Karpas-422 (cell line): ENCODE measurements around the gene PLPPR1. TPM values are rescaled to one million over a fixed set of nuclear protein-coding genes. Genes with fewer than 3 reads are reported as not detected.
"Not testable (repeated sequence)": the region's sequence is repeated elsewhere in the genome, so short reads cannot be mapped to it uniquely, and the experiment has no call there.

Experiments used
- DNase-seq: peaks from one replicate; pipeline ENCODE4 v3.0.0-alpha.2; 2015
- H2AFZ ChIP-seq: fragments of 200-600 bp; sonication (generic); 2 replicates; pipeline ENCODE4 v1.6.1; 2014; ENCODE audit warnings: antibody characterized with exemption, low read length, mixed read lengths
- H3K27ac ChIP-seq: fragments of 200-600 bp; sonication (generic); 2 replicates; pipeline ENCODE4 v1.5.1; 2014; ENCODE audit warnings: mild to moderate bottlenecking, low read length, moderate library complexity
- H3K27me3 ChIP-seq: fragments of 200-600 bp; sonication (generic); 2 replicates; pipeline ENCODE4 v1.6.1; 2014; ENCODE audit warnings: low read length, mixed read lengths
- H3K36me3 ChIP-seq: fragments of 200-600 bp; sonication (generic); 2 replicates; pipeline ENCODE4 v1.6.1; 2014; ENCODE audit warnings: low read length, mixed read lengths; ENCODE audit not compliant: insufficient read depth
- H3K4me1 ChIP-seq: fragments of 200-600 bp; sonication (generic); 2 replicates; pipeline ENCODE4 v1.6.1; 2014; ENCODE audit warnings: mild to moderate bottlenecking, low read length, mixed read lengths
- H3K4me2 ChIP-seq: fragments of 200-600 bp; sonication (generic); 2 replicates; pipeline ENCODE4 v1.6.1; 2014; ENCODE audit warnings: low read length, low read depth, mild to moderate bottlenecking; ENCODE audit not compliant: poor library complexity, severe bottlenecking
- H3K4me3 ChIP-seq: fragments of 200-600 bp; sonication (generic); 2 replicates; pipeline ENCODE4 v1.5.1; 2014; ENCODE audit warnings: mild to moderate bottlenecking, antibody characterized with exemption, low read length, mixed read lengths
- H3K79me2 ChIP-seq: fragments of 200-600 bp; sonication (generic); 2 replicates; pipeline ENCODE4 v1.6.1; 2014; ENCODE audit warnings: mild to moderate bottlenecking, low read length, mixed read lengths
- H3K9ac ChIP-seq: fragments of 200-600 bp; sonication (generic); 2 replicates; pipeline ENCODE4 v1.6.0; 2014; ENCODE audit warnings: low read length
- H3K9me2 ChIP-seq: fragments of 200-600 bp; sonication (generic), shearing (Covaris generic); replicated peaks from 2 replicates; pipeline ENCODE4 v1.6.0; 2014; ENCODE audit warnings: mild to moderate bottlenecking, low read length, moderate library complexity; ENCODE audit not compliant: insufficient read depth
- H3K9me3 ChIP-seq: fragments of 300-700, 200-600 bp; sonication (generic); 2 replicates; pipeline ENCODE4 v1.6.1; 2014; ENCODE audit warnings: low read length, mixed read lengths
- H4K20me1 ChIP-seq: fragments of 200-600 bp; sonication (generic); 2 replicates; pipeline ENCODE4 v1.6.1; 2014; ENCODE audit warnings: mild to moderate bottlenecking, antibody characterized with exemption, low read length, low read depth; ENCODE audit not compliant: insufficient read depth
- total RNA-seq: library from RNA; depleted of rRNA; stranded (reverse); fragments of >200 nt; shearing (Covaris generic); gene quantifications from 2 replicates; pipeline ENCODE4 v1.2.3, GENCODE V29; 2014; ENCODE audit warnings: low replicate concordance

The PLPPR1 gene
- total RNA-seq, 1 experiment from 2014 or later: not detected

DNA sequence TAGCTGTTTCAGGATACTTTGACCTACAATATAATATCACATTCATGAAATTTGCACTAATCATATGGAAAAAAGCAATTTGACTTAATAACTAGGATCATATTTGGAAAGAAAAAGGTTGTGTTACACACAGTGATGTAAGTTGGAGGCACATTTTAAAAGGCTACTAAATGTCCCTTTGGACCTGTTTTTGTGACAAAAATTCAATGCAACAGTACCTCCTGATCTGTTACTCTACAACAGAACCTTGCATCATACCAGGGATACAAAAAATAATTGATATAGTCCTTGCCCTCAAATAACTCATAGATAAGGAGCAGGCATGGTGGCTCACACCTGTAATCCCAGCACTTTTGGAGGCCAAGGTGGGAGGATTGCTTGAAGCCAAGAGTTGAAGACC, 289.2 kb downstream of the PLPPR1 start:
- Histone ChIP-seq H3K27me3 (no peaks in the 10 kb centered on the region), H3K4me3 (no peak overlapping the region), H3K27ac (no peak overlapping the region), H3K36me3 (no peaks in the 10 kb centered on the region), H4K20me1 (no peaks in the 10 kb centered on the region), H2AFZ (no peak overlapping the region), H3K4me2 (no peak overlapping the region), H3K4me1 (no peaks in the 10 kb centered on the region), H3K9me2 (no peaks in the 10 kb centered on the region), H3K79me2 (no peaks in the 10 kb centered on the region), H3K9ac (no peak overlapping the region), H3K9me3 (no peaks in the 10 kb centered on the region)
- DNase-seq: no peak

DNA sequence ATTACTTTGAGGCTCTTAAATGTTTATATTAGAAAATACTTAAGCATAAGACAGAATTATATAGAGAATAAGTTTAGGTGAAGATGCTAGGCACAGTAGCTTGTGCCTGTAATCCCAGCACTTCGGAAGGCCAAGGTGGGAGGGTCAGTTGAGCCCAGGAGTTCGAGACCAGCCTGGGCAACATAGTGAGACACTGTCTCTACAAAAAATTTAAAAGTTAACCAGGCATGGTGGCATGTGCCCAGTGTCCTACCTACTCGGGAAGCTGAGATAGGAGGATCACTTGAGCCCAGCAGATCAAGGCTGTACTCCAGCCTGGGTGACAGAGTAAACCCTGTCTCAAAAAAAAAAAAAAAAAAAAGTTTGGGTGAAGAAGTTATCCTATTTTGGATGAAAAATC, 294.6 kb downstream of the PLPPR1 start:
- Histone ChIP-seq H3K27me3 (no peaks in the 10 kb centered on the region), H3K36me3 (no peaks in the 10 kb centered on the region), H3K4me3 (no peak overlapping the region), H2AFZ (no peak overlapping the region), H3K79me2 (no peaks in the 10 kb centered on the region), H3K4me1 (no peaks in the 10 kb centered on the region), H3K9ac (no peak overlapping the region), H3K27ac (no peak overlapping the region), H3K4me2 (no peak overlapping the region), H4K20me1 (no peaks in the 10 kb centered on the region), H3K9me2 (no peaks in the 10 kb centered on the region), H3K9me3 (no peaks in the 10 kb centered on the region)
- DNase-seq: no peak

DNA sequence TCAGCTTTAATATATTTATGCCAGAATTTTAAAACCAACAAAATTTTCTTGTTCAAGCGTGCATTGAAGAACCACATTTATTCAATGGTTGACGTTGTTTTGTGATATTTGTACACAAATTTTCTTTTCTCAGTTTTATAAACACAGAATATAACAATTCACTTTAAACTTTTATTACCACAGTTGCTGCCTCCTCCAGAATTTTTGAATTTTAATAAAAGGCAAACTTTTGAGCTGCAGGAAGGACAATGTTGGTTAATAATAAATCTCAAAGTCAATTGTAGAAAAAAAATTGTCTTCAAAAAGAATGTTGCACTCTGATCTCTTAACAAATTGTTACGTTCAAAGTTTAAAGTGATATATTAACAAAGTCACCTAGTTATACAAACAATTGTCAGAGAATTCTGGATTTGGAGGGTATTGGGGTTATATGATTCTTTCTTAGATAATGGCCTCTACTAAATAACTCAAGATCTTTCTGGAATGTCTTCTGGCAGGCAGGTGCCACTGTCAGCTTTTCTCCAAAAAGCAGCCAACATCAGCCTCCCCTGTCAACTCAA, 295.8 kb downstream of the PLPPR1 start:
- H2AFZ ChIP-seq: no peak overlapping the region

DNA sequence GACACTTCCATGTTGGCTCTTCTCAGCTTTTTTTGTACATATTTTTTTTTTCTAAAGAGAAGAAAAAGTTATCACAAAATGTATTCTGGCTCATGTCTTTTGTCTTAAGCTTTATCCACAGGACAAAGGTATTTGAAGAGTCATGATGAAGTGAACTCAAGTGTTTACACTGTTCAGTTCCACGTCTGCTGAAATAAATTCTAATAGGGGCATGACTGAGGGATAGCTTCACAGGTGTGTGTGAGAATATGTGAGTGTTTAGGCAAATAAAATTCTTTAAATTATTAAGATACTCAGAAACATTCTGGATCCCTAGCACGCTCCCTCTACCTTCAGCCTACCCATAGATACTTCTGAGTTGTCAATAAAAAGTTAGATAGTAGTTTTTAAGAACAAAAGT, 296.5 kb downstream of the PLPPR1 start:
- Histone ChIP-seq H3K9me2 (no peaks in the 10 kb centered on the region), H3K27me3 (no peaks in the 10 kb centered on the region), H3K4me2 (no peak overlapping the region), H3K4me1 (no peaks in the 10 kb centered on the region), H3K4me3 (no peak overlapping the region), H3K36me3 (no peaks in the 10 kb centered on the region), H3K9me3 (no peaks in the 10 kb centered on the region), H3K9ac (no peak overlapping the region), H3K27ac (no peak overlapping the region), H3K79me2 (no peaks in the 10 kb centered on the region), H2AFZ (no peak overlapping the region), H4K20me1 (no peaks in the 10 kb centered on the region)
- DNase-seq: no peak

More for the DNA sequence above, 295.8 kb downstream of the PLPPR1 start:
- Histone ChIP-seq H3K4me1 (no peaks in the 10 kb centered on the region), H3K36me3 (no peaks in the 10 kb centered on the region), H3K4me3 (no peak overlapping the region), H3K9ac (no peak overlapping the region), H3K27ac (no peak overlapping the region), H3K27me3 (no peaks in the 10 kb centered on the region), H4K20me1 (no peaks in the 10 kb centered on the region), H3K4me2 (no peak overlapping the region), H3K9me2 (no peaks in the 10 kb centered on the region), H3K79me2 (no peaks in the 10 kb centered on the region), H3K9me3 (no peaks in the 10 kb centered on the region)
- no peak for DNase-seq

DNA sequence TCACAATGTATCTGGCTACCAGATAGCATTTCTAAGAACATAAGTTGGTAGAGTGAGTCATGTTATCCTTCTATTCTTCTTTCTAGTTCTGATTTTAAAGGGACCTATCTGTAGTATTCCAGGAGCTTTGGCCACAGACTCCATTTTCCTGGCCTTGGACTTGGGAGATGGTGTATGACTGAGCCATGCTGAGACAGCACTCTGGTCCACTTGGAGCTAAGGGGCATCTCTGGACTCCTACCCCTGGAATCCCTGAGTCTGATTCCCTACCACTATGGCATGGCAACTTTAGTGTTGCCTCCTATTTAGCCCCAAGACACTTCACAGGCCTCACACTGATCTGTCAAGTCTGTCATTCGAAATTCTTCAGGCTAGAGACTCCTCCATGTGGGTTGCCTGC, 297.5 kb downstream of the PLPPR1 start:
- Histone ChIP-seq H3K4me2 (no peak overlapping the region), H3K9ac (no peak overlapping the region)

DNA sequence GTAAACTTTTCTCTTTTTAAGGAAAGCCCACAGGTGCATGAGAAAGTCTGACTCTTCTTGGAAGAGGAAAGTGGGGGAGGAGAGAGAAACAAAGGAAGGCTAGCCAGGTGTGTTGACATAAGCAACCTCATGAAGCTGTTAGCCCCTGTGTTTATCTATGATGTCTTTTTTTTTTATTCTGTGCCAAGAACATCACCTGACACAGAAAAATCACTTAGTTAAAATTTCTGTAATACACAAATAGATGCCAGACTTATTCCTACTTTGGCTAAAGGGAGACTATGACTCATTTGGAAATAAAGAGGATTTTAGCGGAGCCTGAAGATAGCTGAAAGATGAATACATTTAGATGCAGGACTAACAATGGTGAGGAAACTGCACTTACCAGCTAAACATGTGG, 298.0 kb downstream of the PLPPR1 start:
- no peak overlapping the region for H3K4me2 ChIP-seq
- H3K36me3 ChIP-seq: no peaks in the 10 kb centered on the region
- no peak overlapping the region for H3K27ac ChIP-seq
- H3K9me3 ChIP-seq: no peaks in the 10 kb centered on the region
- DNase-seq: no peak
- H4K20me1 ChIP-seq: no peaks in the 10 kb centered on the region
- H3K4me3 ChIP-seq: no peak overlapping the region
- H3K79me2 ChIP-seq: no peaks in the 10 kb centered on the region
- H3K27me3 ChIP-seq: no peaks in the 10 kb centered on the region
- H3K9ac ChIP-seq: no peak overlapping the region
- no peak overlapping the region for H2AFZ ChIP-seq
- no peaks in the 10 kb centered on the region for H3K4me1 ChIP-seq
- H3K9me2 ChIP-seq: no peaks in the 10 kb centered on the region

More for the DNA sequence above, 297.5 kb downstream of the PLPPR1 start:
- Histone ChIP-seq H3K27ac (no peak overlapping the region), H3K4me3 (no peak overlapping the region), H3K9me2 (no peaks in the 10 kb centered on the region), H2AFZ (no peak overlapping the region), H3K4me1 (no peaks in the 10 kb centered on the region), H3K36me3 (no peaks in the 10 kb centered on the region), H3K79me2 (no peaks in the 10 kb centered on the region), H3K9me3 (no peaks in the 10 kb centered on the region), H3K27me3 (no peaks in the 10 kb centered on the region), H4K20me1 (no peaks in the 10 kb centered on the region)
- no peak for DNase-seq

DNA sequence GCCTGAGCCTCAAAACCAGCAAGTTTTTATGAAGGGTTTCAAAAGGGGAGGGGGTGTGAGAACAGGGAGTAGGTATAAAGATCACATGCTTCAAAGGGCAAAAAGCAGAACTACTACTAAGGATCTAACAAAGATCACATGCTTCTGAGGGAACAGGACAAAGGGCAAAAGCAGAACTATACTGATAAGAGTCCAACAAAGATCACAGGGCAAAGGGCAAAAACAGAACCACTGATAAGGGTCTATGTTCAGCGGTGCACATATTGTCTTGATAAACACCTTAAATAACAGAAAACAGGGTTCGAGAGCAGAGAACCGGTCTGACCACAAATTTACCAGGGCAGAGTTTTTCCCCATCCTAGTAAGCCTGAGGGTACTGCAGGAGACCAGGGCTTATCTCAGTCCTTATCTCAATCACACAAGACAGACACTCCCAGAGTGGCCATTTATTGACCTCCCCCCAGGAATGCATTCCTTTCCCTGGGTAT, 298.9 kb downstream of the PLPPR1 start:
- not testable (repeated sequence) for H2AFZ ChIP-seq, H3K36me3 ChIP-seq, H3K9me2 ChIP-seq, H3K4me2 ChIP-seq, DNase-seq, H3K27ac ChIP-seq, H3K27me3 ChIP-seq, H3K4me3 ChIP-seq, H3K9ac ChIP-seq, H3K4me1 ChIP-seq, H3K79me2 ChIP-seq, H3K9me3 ChIP-seq, H4K20me1 ChIP-seq

DNA sequence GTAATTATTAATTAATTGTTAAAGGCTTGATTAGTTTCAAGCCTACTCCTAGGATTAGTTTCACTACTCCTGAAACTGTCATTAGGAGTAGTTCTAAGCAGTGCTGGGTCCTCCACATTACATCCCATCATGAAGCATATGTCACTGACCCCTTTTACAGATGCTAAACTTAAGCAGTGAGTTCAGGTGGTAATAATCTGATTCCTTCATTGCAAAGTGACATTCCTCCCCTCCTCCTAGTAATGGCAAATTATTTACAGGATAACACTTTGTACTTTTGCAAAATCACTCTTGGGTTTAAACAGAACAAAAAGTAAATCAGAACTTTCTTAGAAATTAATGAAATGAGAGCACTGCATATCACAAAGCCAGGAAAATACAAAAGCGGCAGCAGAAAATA, 303.8 kb downstream of the PLPPR1 start:
- DNase-seq: no peak
- H3K9me3 ChIP-seq: no peaks in the 10 kb centered on the region
- H3K27ac ChIP-seq: no peak overlapping the region
- H3K4me2 ChIP-seq: no peak overlapping the region
- H3K4me3 ChIP-seq: no peak overlapping the region
- no peaks in the 10 kb centered on the region for H4K20me1 ChIP-seq
- H3K36me3 ChIP-seq: no peaks in the 10 kb centered on the region
- H3K9ac ChIP-seq: no peak overlapping the region
- no peaks in the 10 kb centered on the region for H3K79me2 ChIP-seq
- no peaks in the 10 kb centered on the region for H3K4me1 ChIP-seq
- H3K27me3 ChIP-seq: no peaks in the 10 kb centered on the region
- no peaks in the 10 kb centered on the region for H3K9me2 ChIP-seq
- H2AFZ ChIP-seq: no peak overlapping the region

DNA sequence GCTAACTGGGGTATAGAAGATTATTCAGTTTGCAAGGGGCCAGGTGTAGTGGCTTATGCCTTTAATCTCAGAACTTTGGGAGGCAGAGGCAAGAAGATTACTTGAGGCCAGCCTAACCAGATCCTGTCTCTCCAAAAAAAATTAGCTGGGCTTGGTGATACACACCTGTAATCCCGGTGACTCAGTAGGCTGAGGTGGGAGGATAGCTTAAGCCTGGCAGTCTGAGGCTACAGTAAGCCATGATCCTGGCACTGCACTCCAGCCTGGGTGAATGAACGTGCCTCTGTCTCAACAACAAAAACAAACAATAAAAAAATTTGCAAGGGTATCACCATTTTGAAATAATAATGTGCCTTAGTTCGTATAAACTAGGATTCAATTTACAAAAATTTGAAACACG, 305.0 kb downstream of the PLPPR1 start:
- Histone ChIP-seq H3K4me3 (no peak overlapping the region), H2AFZ (no peak overlapping the region), H3K79me2 (no peaks in the 10 kb centered on the region), H3K9ac (no peak overlapping the region), H3K9me3 (no peaks in the 10 kb centered on the region), H3K4me2 (no peak overlapping the region), H4K20me1 (no peaks in the 10 kb centered on the region), H3K27me3 (no peaks in the 10 kb centered on the region), H3K9me2 (no peaks in the 10 kb centered on the region), H3K36me3 (no peaks in the 10 kb centered on the region), H3K27ac (no peak overlapping the region), H3K4me1 (no peaks in the 10 kb centered on the region)
- no peak for DNase-seq
